Peyer's patch (tissue), 4 donors: ENCODE measurements around the gene SH3RF1. TPM values are rescaled to one million over a fixed set of nuclear protein-coding genes. Genes with fewer than 3 reads are reported as not detected.
"Not testable (repeated sequence)": the region's sequence is repeated elsewhere in the genome, so short reads cannot be mapped to it uniquely, and the experiment has no call there.

Source experiments
- DNase-seq, 3 donors: peaks; one replicate each; pipeline ENCODE4 v3.0.0-alpha.2; 2017 to 2019
- H3K27ac ChIP-seq, 4 donors: fragments of 200-600 bp; sonication (generic); one replicate each; pipeline ENCODE4 v1.5.1; 2016 to 2019
- H3K27me3 ChIP-seq, 2 donors: fragments of 200-600 bp; sonication (generic); one replicate each; pipeline ENCODE4 v1.5.1; 2019
- H3K36me3 ChIP-seq, 3 donors: fragments of 200-600 bp; sonication (generic); one replicate each; pipeline ENCODE4 v1.5.1; 2016 to 2019
- H3K4me1 ChIP-seq, 4 donors: fragments of 200-600 bp; sonication (generic); one replicate each; pipeline ENCODE4 v1.5.1; 2016 to 2019
- H3K4me3 ChIP-seq, 4 donors: fragments of 200-600 bp; sonication (generic); 1 replicate in 3 of 4; 2 replicates in 1 of 4; pipeline ENCODE4 v1.5.1; 2016 to 2019; ENCODE audit warnings: mild to moderate bottlenecking in 1 of 4
- H3K9me3 ChIP-seq, 4 donors: fragments of 200-600 bp; sonication (generic); one replicate each; pipeline ENCODE4 v1.5.1; 2016 to 2019; ENCODE audit warnings: mild to moderate bottlenecking in 1 of 4
- POLR2A ChIP-seq, 2 donors: fragments of 450-650 bp; IDR thresholded peaks; one replicate each; pipeline ENCODE4 v1.5.1; 2017; ENCODE audit warnings: antibody characterized with exemption in 2 of 2, mild to moderate bottlenecking in 2 of 2, moderate library complexity in 2 of 2
- total RNA-seq, 4 donors: library from RNA; depleted of rRNA; stranded (reverse); fragments of >200 nt; gene quantifications; one replicate each; pipeline ENCODE4 v1.1.0, GENCODE V29; 2016
- TF ChIP-seq, protein P1 (sequence below), 6 experiments: fragments of 450-650 bp in 4 of 6; fragments of 200-600 bp in 2 of 6; sonication (generic) in 1 of 6; IDR thresholded peaks; one replicate each; pipeline ENCODE4 v1.5.1; 2017 to 2019; ENCODE audit warnings: antibody characterized with exemption in 6 of 6, mild to moderate bottlenecking in 3 of 6, moderate library complexity in 1 of 6

Gene SH3RF1
- total RNA-seq, 4 donors from 2014 or later, result 23.1 to 55.0 (median 48.1) TPM

DNA sequence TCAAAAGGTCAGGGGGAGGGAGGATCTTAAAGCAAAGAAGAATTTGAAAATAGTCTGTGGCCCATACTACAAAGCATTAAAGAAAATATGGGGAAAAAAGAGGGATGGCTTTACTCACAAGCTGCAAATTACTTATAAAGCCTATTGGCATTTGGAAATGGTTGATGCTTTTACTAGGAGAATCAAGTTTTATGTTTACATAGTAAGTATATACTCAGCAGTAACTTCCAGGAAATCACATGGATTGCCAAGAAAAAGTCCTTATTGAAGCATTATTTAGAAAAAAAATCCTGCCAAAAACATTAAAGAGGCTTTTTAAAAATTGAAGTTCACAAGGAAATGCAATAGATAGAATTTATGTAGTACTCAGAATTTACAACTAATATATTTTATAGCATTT lies 8.4 kb upstream of the SH3RF1 start:
- H3K36me3 ChIP-seq, result no peaks in the 10 kb centered on the region
- H3K27ac ChIP-seq, result no peak overlapping the region
- no peak for DNase-seq
- H3K9me3 ChIP-seq, result no peaks in the 10 kb centered on the region
- TF ChIP-seq, protein P1, sequence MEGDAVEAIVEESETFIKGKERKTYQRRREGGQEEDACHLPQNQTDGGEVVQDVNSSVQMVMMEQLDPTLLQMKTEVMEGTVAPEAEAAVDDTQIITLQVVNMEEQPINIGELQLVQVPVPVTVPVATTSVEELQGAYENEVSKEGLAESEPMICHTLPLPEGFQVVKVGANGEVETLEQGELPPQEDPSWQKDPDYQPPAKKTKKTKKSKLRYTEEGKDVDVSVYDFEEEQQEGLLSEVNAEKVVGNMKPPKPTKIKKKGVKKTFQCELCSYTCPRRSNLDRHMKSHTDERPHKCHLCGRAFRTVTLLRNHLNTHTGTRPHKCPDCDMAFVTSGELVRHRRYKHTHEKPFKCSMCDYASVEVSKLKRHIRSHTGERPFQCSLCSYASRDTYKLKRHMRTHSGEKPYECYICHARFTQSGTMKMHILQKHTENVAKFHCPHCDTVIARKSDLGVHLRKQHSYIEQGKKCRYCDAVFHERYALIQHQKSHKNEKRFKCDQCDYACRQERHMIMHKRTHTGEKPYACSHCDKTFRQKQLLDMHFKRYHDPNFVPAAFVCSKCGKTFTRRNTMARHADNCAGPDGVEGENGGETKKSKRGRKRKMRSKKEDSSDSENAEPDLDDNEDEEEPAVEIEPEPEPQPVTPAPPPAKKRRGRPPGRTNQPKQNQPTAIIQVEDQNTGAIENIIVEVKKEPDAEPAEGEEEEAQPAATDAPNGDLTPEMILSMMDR (IDR thresholded peaks at IDR 0.05), result no peak
- TF ChIP-seq POLR2A (IDR thresholded peaks at IDR 0.05), result no peak
- no peaks in the 10 kb centered on the region for H3K27me3 ChIP-seq
- H3K4me3 ChIP-seq, result no peak overlapping the region
- no peaks in the 10 kb centered on the region for H3K4me1 ChIP-seq

DNA sequence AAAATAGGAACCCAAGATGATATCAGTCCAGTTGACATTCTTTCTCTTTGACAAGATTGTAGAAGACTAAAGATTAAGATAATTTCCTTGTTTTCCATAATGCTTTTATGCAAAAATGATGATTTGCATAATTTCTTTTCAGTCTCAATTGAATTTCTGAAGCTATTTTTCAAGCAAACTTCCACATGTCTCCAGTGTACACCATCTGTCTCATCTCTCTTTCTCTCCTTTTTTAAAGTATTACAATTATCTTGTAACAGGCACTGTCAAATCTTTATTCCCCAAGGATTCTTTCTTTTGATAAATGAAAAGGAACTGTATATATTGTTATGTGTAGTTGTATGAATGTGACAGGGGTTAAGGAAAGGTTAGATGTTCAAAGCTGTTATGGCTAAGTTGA lies 7.9 kb upstream of the SH3RF1 start:
- no peaks in the 10 kb centered on the region for H3K27me3 ChIP-seq
- H3K4me3 ChIP-seq, result no peak overlapping the region
- no peaks in the 10 kb centered on the region for H3K4me1 ChIP-seq
- no peak for DNase-seq
- H3K9me3 ChIP-seq, result no peaks in the 10 kb centered on the region
- H3K36me3 ChIP-seq, result no peaks in the 10 kb centered on the region
- H3K27ac ChIP-seq, result no peak overlapping the region
- TF ChIP-seq, protein P1 (IDR thresholded peaks at IDR 0.05), result no peak
- no peak for TF ChIP-seq POLR2A (IDR thresholded peaks at IDR 0.05)

DNA sequence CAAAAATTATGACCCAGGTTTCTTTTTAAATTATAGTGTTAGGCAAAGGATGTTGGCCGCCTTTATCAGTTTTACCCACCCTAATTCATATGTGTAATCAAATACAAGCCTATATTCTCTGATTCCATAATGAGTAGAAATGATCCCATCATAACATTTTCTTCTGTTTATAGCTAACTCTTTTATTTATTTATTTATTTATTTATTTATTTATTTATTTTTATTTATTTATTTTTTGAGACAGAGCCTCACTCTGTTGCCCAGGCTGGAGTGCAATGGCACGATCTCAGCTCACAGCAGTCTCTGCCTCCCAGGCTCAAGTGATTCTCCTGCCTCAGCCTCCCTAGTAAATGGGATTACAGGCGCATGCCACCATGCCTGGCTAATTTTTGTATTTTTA lies 7.1 kb upstream of the SH3RF1 start:
- not testable (repeated sequence) for H3K4me1 ChIP-seq, H3K9me3 ChIP-seq, DNase-seq, H3K27me3 ChIP-seq, H3K4me3 ChIP-seq, H3K36me3 ChIP-seq, H3K27ac ChIP-seq

DNA sequence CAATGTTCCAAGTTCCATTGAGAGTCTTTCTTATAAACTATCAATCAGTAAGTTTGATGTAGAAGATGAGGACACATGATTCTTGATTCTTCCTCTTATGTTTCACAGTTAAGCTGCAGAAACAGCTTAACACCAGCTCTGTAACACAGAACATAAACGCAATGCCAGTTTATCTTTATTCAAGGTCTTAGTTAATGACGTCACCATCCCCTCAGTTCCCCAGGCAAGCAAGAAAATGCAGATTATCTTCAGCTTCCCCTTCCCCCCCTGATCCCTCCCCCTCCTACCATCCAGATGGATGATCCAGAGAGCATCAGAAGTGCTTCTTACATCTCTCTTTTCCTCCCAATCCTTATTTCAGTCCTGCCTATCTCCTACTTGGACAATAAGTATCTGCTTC lies 4.4 kb upstream of the SH3RF1 start:
- Histone ChIP-seq H3K27ac (no peak overlapping the region), H3K9me3 (no peaks in the 10 kb centered on the region), H3K36me3 (no peaks in the 10 kb centered on the region), H3K4me1 (peaks cover 0 to 10% (median 0%) of the 10 kb centered on the region in 4 donors), H3K4me3 (no peak overlapping the region), H3K27me3 (no peaks in the 10 kb centered on the region)
- no peak for DNase-seq
- no peak for TF ChIP-seq POLR2A (IDR thresholded peaks at IDR 0.05)
- TF ChIP-seq, protein P1 (IDR thresholded peaks at IDR 0.05), result no peak

DNA sequence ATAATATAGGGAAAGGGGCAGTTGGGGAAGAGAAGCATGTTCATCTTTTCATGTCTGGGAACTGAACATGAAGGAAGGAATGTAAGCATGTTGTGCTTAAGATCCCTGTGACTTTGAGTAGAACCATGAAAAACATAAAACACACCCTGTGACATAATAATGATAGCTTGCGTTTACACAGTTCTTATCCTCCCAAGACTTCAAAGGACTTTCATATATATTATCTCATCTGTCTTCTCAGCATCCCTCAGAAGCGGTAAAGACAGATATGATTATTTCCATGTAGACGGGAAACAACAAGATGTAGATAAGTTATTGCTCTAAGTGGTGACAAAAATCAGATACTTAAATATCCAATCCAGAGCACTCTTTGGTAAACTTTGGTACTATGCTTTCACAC lies 3.3 kb upstream of the SH3RF1 start:
- TF ChIP-seq, protein P1 (IDR thresholded peaks at IDR 0.05), result no peak
- no peak for TF ChIP-seq POLR2A (IDR thresholded peaks at IDR 0.05)
- H3K9me3 ChIP-seq, result no peaks in the 10 kb centered on the region

DNA sequence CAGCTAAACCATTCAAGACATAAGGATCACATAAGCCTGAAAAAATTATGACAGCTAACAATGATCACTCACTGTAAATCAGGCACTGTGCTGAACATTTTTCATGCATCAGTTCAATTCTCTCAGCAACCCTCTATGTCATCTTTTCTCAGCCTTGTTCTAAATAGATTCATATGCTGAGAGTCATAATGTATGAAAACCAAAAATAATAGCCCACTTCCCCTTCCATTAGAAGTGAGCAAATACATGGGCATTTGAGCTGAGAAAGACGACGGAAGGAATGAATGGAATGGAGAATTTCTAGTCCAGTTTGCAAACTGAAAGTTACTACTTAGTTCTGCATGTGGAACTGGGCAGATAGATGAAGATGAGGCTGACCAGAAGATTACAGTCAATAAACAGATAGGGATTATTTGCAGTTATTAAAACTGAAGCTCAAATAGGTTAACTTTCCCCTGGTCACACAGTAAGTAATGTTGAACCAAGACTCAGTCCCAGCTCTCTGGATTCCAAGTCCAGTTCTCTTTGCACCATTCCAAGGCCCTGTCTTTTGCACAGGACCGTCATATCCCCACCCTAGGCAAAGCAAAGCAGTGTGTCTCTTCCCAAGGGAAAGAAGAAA lies 1.6 kb upstream of the SH3RF1 start:
- peaks cover 0 to 26% (median 0%) of the 10 kb centered on the region in 4 donors for H3K4me1 ChIP-seq
- no peaks in the 10 kb centered on the region for H3K36me3 ChIP-seq
- no peak for DNase-seq
- H3K4me3 ChIP-seq, result no peak overlapping the region
- no peak for TF ChIP-seq POLR2A (IDR thresholded peaks at IDR 0.05)
- TF ChIP-seq, protein P1 (IDR thresholded peaks at IDR 0.05), result no peak
- H3K27me3 ChIP-seq, result no peaks in the 10 kb centered on the region
- H3K9me3 ChIP-seq, result no peaks in the 10 kb centered on the region
- no peak overlapping the region for H3K27ac ChIP-seq

More for the DNA sequence above, 3.3 kb upstream of the SH3RF1 start:
- Histone ChIP-seq H3K4me3 (no peak overlapping the region), H3K36me3 (no peaks in the 10 kb centered on the region), H3K27me3 (no peaks in the 10 kb centered on the region), H3K27ac (no peak overlapping the region), H3K4me1 (peaks cover 0 to 10% (median 0%) of the 10 kb centered on the region in 4 donors)
- DNase-seq, result no peak
